Endothelial cell of umbilical vein (primary cell): ENCODE results near the gene LRCH1. TPM values are rescaled to one million over a fixed set of nuclear protein-coding genes. Genes with fewer than 3 reads are reported as not detected.

Experiments
- BruUV-seq: library from RNA; stranded (reverse); fragments of 400-500 nt; replicated peaks from 2 replicates; lab custom pipeline; 2021; lab: Mats Ljungman, UMichigan
- CTCF ChIA-PET: fragments of 300-600, 350-600 bp; sonication (Branson Sonifier 250); formaldehyde crosslinking; loops from one replicate; lab custom pipeline; 2021; ENCODE audit warnings: antibody characterized with exemption, inconsistent platforms; lab: Charles Lee
- POLR2A ChIA-PET: fragments of 300-600, 350-600 bp; sonication (Branson Sonifier 250); formaldehyde crosslinking; loops from one replicate; lab custom pipeline; 2021; ENCODE audit warnings: antibody characterized with exemption, inconsistent platforms; lab: Charles Lee
- DNase-seq: peaks from one replicate; pipeline ENCODE4 v3.0.0-alpha.2; 2011; ENCODE audit warnings: low read depth, low spot score
- FAIRE-seq: peaks from 2 replicates; lab custom pipeline; 2011; peaks lifted over from hg19 to GRCh38; lab: Jason Lieb, UNC
- H2AFZ ChIP-seq: 2 replicates; pipeline ENCODE4 v1.6.0; 2012; ENCODE audit warnings: low read depth, low read length, control low read depth, inconsistent platforms
- H3K27ac ChIP-seq: 2 replicates; pipeline ENCODE4 v1.5.1; 2011; ENCODE audit warnings: low read depth, mild to moderate bottlenecking, control low read depth, low read length, moderate library complexity; ENCODE audit not compliant: insufficient read depth
- H3K27me3 ChIP-seq, 2 experiments: 2 replicates each; pipeline versions ENCODE4 v1.6.0 to v1.6.1; 2011; ENCODE audit warnings: low read length in 2 of 2, mixed read lengths in 1 of 2; ENCODE audit not compliant: control insufficient read depth in 2 of 2, insufficient read depth in 2 of 2
- H3K36me3 ChIP-seq, 2 experiments: 2 replicates in 1 of 2; 3 replicates in 1 of 2; pipeline ENCODE4 v1.5.1; 2011; ENCODE audit warnings: low read length in 2 of 2, mild to moderate bottlenecking in 1 of 2, moderate library complexity in 1 of 2; ENCODE audit not compliant: control insufficient read depth in 2 of 2, insufficient read depth in 2 of 2; ENCODE audit errors: extremely low read depth in 1 of 2
- H3K4me1 ChIP-seq: 3 replicates; pipeline ENCODE4 v1.5.1; 2011; ENCODE audit warnings: mild to moderate bottlenecking, low read length; ENCODE audit not compliant: control insufficient read depth, insufficient read depth; ENCODE audit errors: extremely low read depth
- H3K4me2 ChIP-seq: 2 replicates; pipeline ENCODE4 v1.6.1; 2011; ENCODE audit warnings: low read length, control low read depth, mixed read lengths; ENCODE audit not compliant: insufficient read depth
- H3K4me3 ChIP-seq, 3 experiments: fragments of 200-600 bp in 1 of 3; sonication (generic), shearing (Covaris generic) in 1 of 3; replicated peaks in 1 of 3; 2 replicates each; pipeline ENCODE4 v1.5.1; 2011 to 2016; ENCODE audit warnings: control low read depth in 3 of 3, low read length in 3 of 3, mild to moderate bottlenecking in 2 of 3, inconsistent platforms in 1 of 3, low read depth in 1 of 3, moderate library complexity in 1 of 3; ENCODE audit not compliant: insufficient read depth in 1 of 3
- H3K79me2 ChIP-seq: 2 replicates; pipeline ENCODE4 v1.6.0; 2012; ENCODE audit warnings: low read length, inconsistent platforms; ENCODE audit not compliant: control insufficient read depth, insufficient read depth
- H3K9ac ChIP-seq: replicated peaks from 2 replicates; pipeline ENCODE3; 2011; ENCODE audit warnings: low read length, control low read depth; ENCODE audit not compliant: insufficient read depth; ENCODE audit errors: extremely low read depth
- H3K9me1 ChIP-seq: replicated peaks from 3 replicates; pipeline ENCODE4 v1.6.0; 2011; ENCODE audit warnings: mild to moderate bottlenecking, low read length; ENCODE audit not compliant: control insufficient read depth, insufficient read depth; ENCODE audit errors: extremely low read depth
- H3K9me3 ChIP-seq: replicated peaks from 2 replicates; pipeline ENCODE4 v1.5.1; 2012; ENCODE audit warnings: low read length, inconsistent platforms; ENCODE audit not compliant: control insufficient read depth, insufficient read depth
- H4K20me1 ChIP-seq: replicated peaks from 2 replicates; pipeline ENCODE3; 2011; ENCODE audit warnings: mild to moderate bottlenecking, low read length; ENCODE audit not compliant: control insufficient read depth, insufficient read depth; ENCODE audit errors: extremely low read depth
- CTCF ChIP-seq, 2 donors: IDR thresholded peaks; 1 replicate in 1 of 2; 2 replicates in 1 of 2; pipeline ENCODE4 v1.5.1; 2011; ENCODE audit warnings: low read length in 2 of 2, mild to moderate bottlenecking in 2 of 2, moderate library complexity in 2 of 2, control low read depth in 1 of 2, inconsistent platforms in 1 of 2, low read depth in 1 of 2; ENCODE audit not compliant: insufficient read depth in 1 of 2; ENCODE audit errors: extremely low read depth in 1 of 2
- EZH2 ChIP-seq: IDR thresholded peaks from 2 replicates; pipeline ENCODE4 v1.6.1; 2012; ENCODE audit warnings: borderline replicate concordance, low read depth, mild to moderate bottlenecking, moderate library complexity, low read length, inconsistent platforms; ENCODE audit not compliant: severe bottlenecking
- FOS ChIP-seq: IDR thresholded peaks from 2 replicates; pipeline ENCODE4 v1.6.1; 2011; ENCODE audit warnings: mild to moderate bottlenecking, low read length, moderate library complexity, borderline replicate concordance; ENCODE audit not compliant: insufficient read depth
- GATA2 ChIP-seq: IDR thresholded peaks from 2 replicates; pipeline ENCODE4 v1.7.0; 2011; ENCODE audit warnings: low read depth, mild to moderate bottlenecking, moderate library complexity, mixed read lengths, low read length; ENCODE audit not compliant: insufficient read length, insufficient read depth
- JUN ChIP-seq: IDR thresholded peaks from 2 replicates; pipeline ENCODE4 v1.6.1; 2011; ENCODE audit warnings: borderline replicate concordance, low read depth; ENCODE audit not compliant: insufficient read length, insufficient read depth
- MAX ChIP-seq: IDR thresholded peaks from 2 replicates; pipeline ENCODE4 v1.6.1; 2011; ENCODE audit not compliant: insufficient read depth, insufficient read length
- MYC ChIP-seq: IDR thresholded peaks from one replicate; pipeline ENCODE4 v1.6.1; 2011; ENCODE audit warnings: mild to moderate bottlenecking, low read depth, low read length
- POLR2A ChIP-seq: IDR thresholded peaks from 2 replicates; pipeline ENCODE4 v1.6.1; 2012; ENCODE audit warnings: low read depth, mild to moderate bottlenecking, control low read depth, low read length
- POLR2AphosphoS5 ChIP-seq: IDR thresholded peaks from 2 replicates; pipeline ENCODE4 v1.6.1; 2012; ENCODE audit warnings: low read depth, mild to moderate bottlenecking, control low read depth, low read length, moderate library complexity; ENCODE audit not compliant: insufficient read depth
- dilution Hi-C: fragments of 300-500 bp; cut with MboI; formaldehyde crosslinking; loops from one replicate; pipeline ENCODE4 v1.15.0; 2019; ENCODE audit warnings: low sequenced_read_pairs; ENCODE audit not compliant: extremely low pct_ligation_motif_present
- intact Hi-C: fragments of 100-400 bp; cut with micrococcal nuclease; formaldehyde crosslinking; loops from one replicate; pipeline ENCODE4 v1.10.0; 2022
- polyA plus RNA-seq, 4 experiments: library from polyadenylated mRNA; depleted of rRNA in 3 of 4; stranded (reverse) in 3 of 4; unstranded in 1 of 4; fragments of >200 nt; gene quantifications; 2 replicates each; pipeline versions ENCODE4 v1.2.1 to v1.2.3, GENCODE V29; 2011 to 2012; ENCODE audit warnings: missing spikeins in 1 of 4
- total RNA-seq: library from RNA; stranded (reverse); gene quantifications from 2 replicates; pipeline ENCODE4 v1.2.3, GENCODE V29; 2021

The LRCH1 gene
- total and polyA plus RNA-seq, 2 donors (not counting 3 experiments of a cell fraction or from before 2014, with no cell fraction given) = 5.4 to 16.5 TPM

- DNase-seq = no peak
- Histone ChIP-seq H3K4me2 (no peak overlapping the region), H4K20me1 (peaks cover 2% of the 10 kb centered on the region), H3K4me1 (peaks cover 12% of the 10 kb centered on the region), H3K36me3 (no peaks in the 10 kb centered on the region), H3K79me2 (peaks cover 9% of the 10 kb centered on the region), H3K27ac (no peak overlapping the region), H3K9me1 (no peaks in the 10 kb centered on the region), H3K9ac (no peak overlapping the region), H2AFZ (no peak overlapping the region), H3K4me3 (no peak overlapping the region), H3K9me3 (no peaks in the 10 kb centered on the region), H3K27me3 (no peaks in the 10 kb centered on the region)
- no peak for TF ChIP-seq GATA2
- no peak for TF ChIP-seq FOS
- TF ChIP-seq POLR2AphosphoS5 = no peak
- TF ChIP-seq MYC = no peak
- no peak for TF ChIP-seq JUN
- TF ChIP-seq EZH2 = no peak
- no peak for TF ChIP-seq MAX
- no peak for TF ChIP-seq CTCF (IDR thresholded peaks at IDR 0.05; ENCODE audit: extremely low read depth in 1 of 2, insufficient read depth in 1 of 2, low read depth in 1 of 2, low read length in 2 of 2)
- no peak for TF ChIP-seq POLR2A
- intact Hi-C loops (no loop called here), dilution Hi-C loops (no loop called here)
- ChIA-PET POLR2A (no interaction called here), CTCF (no interaction called here)
- no TSS peak for BruUV-seq
- FAIRE-seq = no peak
Observed at GRCh38 chr13:46636451-46636850, 83.5 kb downstream of the LRCH1 start.
